Dorsolateral prefrontal cortex (tissue), 118 donors: ENCODE results near the gene UBE2G1. TPM values are rescaled to one million over a fixed set of nuclear protein-coding genes. Genes with fewer than 3 reads are reported as not detected.

Experiments
- total RNA-seq, 120 experiments: library from RNA; stranded (reverse); gene quantifications; one replicate each; pipeline versions ENCODE4 v1.2.3 to v1.2.4, GENCODE V29; 2022

The UBE2G1 gene
- total RNA-seq, 120 experiments from 2014 or later: 43.4 to 73.4 (median 57.3) TPM

Other genes starting within 250 kb of the UBE2G1 start
- 10 to 100 TPM; 44.1 to 90.3 (median 67.7) TPM for gene ZZEF1, start 223.6 kb downstream of the UBE2G1 start, total RNA-seq
- gene CYB5D2, start 223.5 kb downstream of the UBE2G1 start, total RNA-seq: 10 to 100 TPM; 22.6 to 49.4 (median 36.3) TPM
- gene ANKFY1, start 102.7 kb downstream of the UBE2G1 start, total RNA-seq: 100 to 1,000 TPM in 7 of 120 experiments, 10 to 100 TPM in 113; 46.8 to 109 (median 81.7) TPM
- 1 to 10 TPM in 43 of 120 experiments, under 1 TPM in 57, not detected in 20; 0.21 to 3.0 (median 0.81) TPM for gene SPNS3, start 67.3 kb upstream of the UBE2G1 start, total RNA-seq
- 100 to 1,000 TPM in 4 of 120 experiments, 10 to 100 TPM in 116; 41.1 to 115 (median 69.7) TPM for gene SPNS2, start 132.2 kb upstream of the UBE2G1 start, total RNA-seq
- 100 to 1,000 TPM in 2 of 120 experiments, 10 to 100 TPM in 118; 49.9 to 110 (median 68.5) TPM for gene MYBBP1A, start 188.7 kb upstream of the UBE2G1 start, total RNA-seq
- under 1 TPM in 1 of 120 experiments, not detected in 119; 0.29 TPM for gene GGT6, start 193.9 kb upstream of the UBE2G1 start, total RNA-seq
- 1 to 10 TPM in 38 of 120 experiments, under 1 TPM in 51, not detected in 31; 0.19 to 4.3 (median 0.85) TPM for gene SMTNL2, start 217.9 kb upstream of the UBE2G1 start, total RNA-seq